ENCODE measurements around the gene EFNA2.

- TF ChIP-seq CTCF (IDR thresholded peaks at IDR 0.05; ENCODE audit: control extremely low read depth in 1 of 3, insufficient read depth in 1 of 3, low read depth in 1 of 3, low read length in 3 of 3) (no peak), POLR2A (IDR thresholded peaks at IDR 0.05; ENCODE audit: control extremely low read depth in 1 of 2, low read depth in 2 of 2, low read length in 2 of 2) (no peak), RFX5 (IDR thresholded peaks at IDR 0.05; ENCODE audit: borderline replicate concordance, low read depth, low read length) (no peak), RXRA (IDR thresholded peaks at IDR 0.05; ENCODE audit: insufficient read depth, low read depth, low read length) (no peak), RAD21 (IDR thresholded peaks at IDR 0.05 in 1 of 2, conservative IDR thresholded peaks at IDR 0.05 in 1 of 2; ENCODE audit: low read depth in 2 of 2, low read length in 2 of 2) (no peak), SIRT6 (IDR thresholded peaks at IDR 0.05; ENCODE audit: low read length) (no peak), YY1 (IDR thresholded peaks at IDR 0.05; ENCODE audit: low read depth, low read length) (no peak), HDAC2 (IDR thresholded peaks at IDR 0.05; ENCODE audit: borderline replicate concordance in 1 of 2, low read depth in 2 of 2, low read length in 2 of 2) (no peak), BRCA1 (IDR thresholded peaks at IDR 0.05; ENCODE audit: low read depth, low read length) (no peak), CHD2 (IDR thresholded peaks at IDR 0.05; ENCODE audit: low read length) (no peak), POLR2AphosphoS5 (IDR thresholded peaks at IDR 0.05; ENCODE audit: low read depth, low read length) (no peak), HDAC6 (IDR thresholded peaks at IDR 0.05; ENCODE audit: low read depth, low read length) (no peak)
- TF ChIP-seq, protein P1, sequence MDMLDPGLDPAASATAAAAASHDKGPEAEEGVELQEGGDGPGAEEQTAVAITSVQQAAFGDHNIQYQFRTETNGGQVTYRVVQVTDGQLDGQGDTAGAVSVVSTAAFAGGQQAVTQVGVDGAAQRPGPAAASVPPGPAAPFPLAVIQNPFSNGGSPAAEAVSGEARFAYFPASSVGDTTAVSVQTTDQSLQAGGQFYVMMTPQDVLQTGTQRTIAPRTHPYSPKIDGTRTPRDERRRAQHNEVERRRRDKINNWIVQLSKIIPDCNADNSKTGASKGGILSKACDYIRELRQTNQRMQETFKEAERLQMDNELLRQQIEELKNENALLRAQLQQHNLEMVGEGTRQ (IDR thresholded peaks at IDR 0.05; ENCODE audit: low read length) = no peak
- TF ChIP-seq, protein P2, sequence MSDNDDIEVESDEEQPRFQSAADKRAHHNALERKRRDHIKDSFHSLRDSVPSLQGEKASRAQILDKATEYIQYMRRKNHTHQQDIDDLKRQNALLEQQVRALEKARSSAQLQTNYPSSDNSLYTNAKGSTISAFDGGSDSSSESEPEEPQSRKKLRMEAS (IDR thresholded peaks at IDR 0.05) = no peak
These were observed 22.2 kb downstream of the EFNA2 start for GRCh38 chr19:1307755-1308303.
